HEK293 (cell line): Measurements from ENCODE around the gene NEUROD4.
A peak's percentile ranks its signal among the peaks of the same experiment; 100 is the strongest.

Experiments
- CTCF ChIA-PET: fragments of 350-600 bp; formaldehyde crosslinking; extraction: SDS; loops from one replicate; lab custom pipeline; 2021; ENCODE audit warnings: antibody characterized with exemption; lab: Yijun Ruan, JAX
- POLR2A ChIA-PET: fragments of 300-600 bp; formaldehyde crosslinking; extraction: SDS; loops from one replicate; lab custom pipeline; 2020; ENCODE audit warnings: antibody characterized with exemption, inconsistent platforms; lab: Yijun Ruan, JAX
- H3K27ac ChIP-seq: fragments of 200-500 bp; sonication (Bioruptor generic); 2 replicates; pipeline ENCODE4 v1.5.1; 2014; ENCODE audit warnings: low read depth, low read length, control low read depth, inconsistent platforms; ENCODE audit errors: extremely low read depth
- H3K36me3 ChIP-seq, 2 experiments: fragments of 200-500 bp in 1 of 2; sonication (Bioruptor generic) in 1 of 2; 1 replicate in 1 of 2; 2 replicates in 1 of 2; pipeline ENCODE4 v1.5.1; 2014 to 2017; ENCODE audit warnings: inconsistent platforms in 2 of 2, low read length in 2 of 2; ENCODE audit not compliant: control insufficient read depth in 2 of 2, insufficient read depth in 1 of 2
- H3K4me1 ChIP-seq: fragments of 200-500 bp; sonication (Bioruptor generic); 2 replicates; pipeline ENCODE4 v1.5.1; 2014; ENCODE audit warnings: mild to moderate bottlenecking, low read length, inconsistent platforms; ENCODE audit not compliant: control insufficient read depth, insufficient read depth
- H3K4me3 ChIP-seq: 2 replicates; pipeline ENCODE4 v1.5.1; 2011; ENCODE audit warnings: low read depth, mild to moderate bottlenecking, control low read depth, low read length, moderate library complexity
- H3K9me3 ChIP-seq: fragments of 200-500 bp; sonication (Bioruptor generic); 2 replicates; pipeline ENCODE4 v1.5.1; 2014; ENCODE audit warnings: low read depth, low read length, inconsistent platforms; ENCODE audit not compliant: control insufficient read depth, insufficient read depth
- EGR2 ChIP-seq: fragments of 450-650 bp; formaldehyde crosslinking; IDR thresholded peaks from 2 replicates; pipeline ENCODE4 v1.5.1; 2016; ENCODE audit warnings: low read depth, missing biosample characterization, missing genetic modification characterization
- GLI4 ChIP-seq: fragments of 450-650 bp; formaldehyde crosslinking; IDR thresholded peaks from 2 replicates; pipeline ENCODE4 v1.5.1; 2016; ENCODE audit warnings: missing biosample characterization, missing genetic modification characterization
- GLIS1 ChIP-seq: fragments of 450-650 bp; formaldehyde crosslinking; IDR thresholded peaks from 2 replicates; pipeline ENCODE4 v1.5.1; 2016; ENCODE audit warnings: missing biosample characterization, missing genetic modification characterization
- INSM2 ChIP-seq: fragments of 450-650 bp; formaldehyde crosslinking; IDR thresholded peaks from 2 replicates; pipeline ENCODE4 v1.5.1; 2016; ENCODE audit warnings: missing biosample characterization, missing genetic modification characterization
- KLF1 ChIP-seq: fragments of 450-650 bp; formaldehyde crosslinking; IDR thresholded peaks from 2 replicates; pipeline ENCODE4 v1.5.1; 2016; ENCODE audit warnings: missing biosample characterization, missing genetic modification characterization
- MYNN ChIP-seq: fragments of 450-650 bp; formaldehyde crosslinking; IDR thresholded peaks from 2 replicates; pipeline ENCODE4 v1.5.1; 2016; ENCODE audit warnings: missing biosample characterization, missing genetic modification characterization, borderline replicate concordance
- SALL2 ChIP-seq: fragments of 450-650 bp; formaldehyde crosslinking; IDR thresholded peaks from 2 replicates; pipeline ENCODE4 v1.5.0; 2017; ENCODE audit warnings: missing biosample characterization, mild to moderate bottlenecking, missing genetic modification characterization, borderline replicate concordance
- SCRT2 ChIP-seq: fragments of 450-650 bp; formaldehyde crosslinking; IDR thresholded peaks from 2 replicates; pipeline ENCODE4 v1.5.1; 2016; ENCODE audit warnings: missing biosample characterization, missing genetic modification characterization
- SP3 ChIP-seq: fragments of 450-650 bp; formaldehyde crosslinking; IDR thresholded peaks from 2 replicates; pipeline ENCODE4 v1.5.1; 2016; ENCODE audit warnings: missing biosample characterization, missing genetic modification characterization
- TCF7L2 ChIP-seq: IDR thresholded peaks from 2 replicates; pipeline ENCODE4 v1.6.1; 2011; ENCODE audit warnings: low read depth, mild to moderate bottlenecking, inconsistent platforms, low read length, moderate library complexity, borderline replicate concordance
- TRIM28 ChIP-seq: IDR thresholded peaks from 2 replicates; pipeline ENCODE4 v1.6.1; 2011; ENCODE audit warnings: low read length, control low read depth, borderline replicate concordance
- ZFHX2 ChIP-seq: fragments of 450-650 bp; formaldehyde crosslinking; conservative IDR thresholded peaks from 2 replicates; pipeline ENCODE4 v1.5.1; 2016; ENCODE audit warnings: missing biosample characterization, missing genetic modification characterization
- ZFP3 ChIP-seq: fragments of 450-650 bp; formaldehyde crosslinking; IDR thresholded peaks from 2 replicates; pipeline ENCODE4 v1.5.1; 2016; ENCODE audit warnings: low read depth, missing biosample characterization, missing genetic modification characterization
- ZNF146 ChIP-seq: fragments of 450-650 bp; formaldehyde crosslinking; IDR thresholded peaks from 2 replicates; pipeline ENCODE4 v1.5.1; 2016; ENCODE audit warnings: missing biosample characterization, missing genetic modification characterization
- ZNF19 ChIP-seq: fragments of 450-650 bp; formaldehyde crosslinking; IDR thresholded peaks from 2 replicates; pipeline ENCODE4; 2016; ENCODE audit warnings: missing biosample characterization, missing genetic modification characterization, low read depth
- ZNF23 ChIP-seq: fragments of 450-650 bp; formaldehyde crosslinking; IDR thresholded peaks from 2 replicates; pipeline ENCODE4 v1.5.1; 2016; ENCODE audit warnings: missing biosample characterization, missing genetic modification characterization, borderline replicate concordance
- ZNF248 ChIP-seq: fragments of 450-650 bp; formaldehyde crosslinking; IDR thresholded peaks from 2 replicates; pipeline ENCODE4 v1.5.1; 2017; ENCODE audit warnings: missing biosample characterization, missing genetic modification characterization
- ZNF335 ChIP-seq: fragments of 450-650 bp; formaldehyde crosslinking; conservative IDR thresholded peaks from 2 replicates; pipeline ENCODE4 v1.5.1; 2016; ENCODE audit warnings: missing biosample characterization, missing genetic modification characterization
- ZNF354C ChIP-seq: fragments of 450-650 bp; formaldehyde crosslinking; IDR thresholded peaks from 2 replicates; pipeline ENCODE4 v1.5.1; 2016; ENCODE audit warnings: missing biosample characterization, missing genetic modification characterization, low read depth, borderline replicate concordance
- ZNF398 ChIP-seq: fragments of 450-650 bp; formaldehyde crosslinking; IDR thresholded peaks from 2 replicates; pipeline ENCODE4 v1.5.1; 2017; ENCODE audit warnings: missing biosample characterization, missing genetic modification characterization
- ZNF544 ChIP-seq: fragments of 450-650 bp; formaldehyde crosslinking; IDR thresholded peaks from 2 replicates; pipeline ENCODE4 v1.5.0; 2017; ENCODE audit warnings: missing biosample characterization, missing genetic modification characterization
- ZNF585B ChIP-seq: fragments of 450-650 bp; formaldehyde crosslinking; IDR thresholded peaks from 2 replicates; pipeline ENCODE4 v1.5.1; 2016; ENCODE audit warnings: missing biosample characterization, missing genetic modification characterization
- TF ChIP-seq, protein P1 (sequence below): fragments of 450-650 bp; formaldehyde crosslinking; IDR thresholded peaks from 2 replicates; pipeline ENCODE4 v1.5.1; 2016; ENCODE audit warnings: missing biosample characterization, missing genetic modification characterization

The NEUROD4 gene

GRCh38 chr12:55051197-55051947 is 31.6 kb downstream of the NEUROD4 start:
- no peaks in the 10 kb centered on the region for H3K36me3 ChIP-seq
- TF ChIP-seq SALL2 (tag by site-specific recombination) (no peak), SP3 (tag by site-specific recombination) (no peak), ZNF23 (tag by site-specific recombination) (no peak), ZNF354C (tag by site-specific recombination) (no peak), INSM2 (tag by site-specific recombination) (no peak), TRIM28 (no peak), TCF7L2 (no peak), ZNF335 (tag by site-specific recombination) (no peak)
- CTCF ChIA-PET = interaction anchor here (0.8 to 2.6 kb wide), 4 partner anchors 17 to 93 kb away, joined by 3 to 12 read pairs (median 10); no protein-coding TSS in a partner anchor
- POLR2A ChIA-PET = no interaction called here
- no peaks in the 10 kb centered on the region for H3K4me1 ChIP-seq
- no peak overlapping the region for H3K27ac ChIP-seq
- no peak overlapping the region for H3K4me3 ChIP-seq
- no peaks in the 10 kb centered on the region for H3K9me3 ChIP-seq

DNA sequence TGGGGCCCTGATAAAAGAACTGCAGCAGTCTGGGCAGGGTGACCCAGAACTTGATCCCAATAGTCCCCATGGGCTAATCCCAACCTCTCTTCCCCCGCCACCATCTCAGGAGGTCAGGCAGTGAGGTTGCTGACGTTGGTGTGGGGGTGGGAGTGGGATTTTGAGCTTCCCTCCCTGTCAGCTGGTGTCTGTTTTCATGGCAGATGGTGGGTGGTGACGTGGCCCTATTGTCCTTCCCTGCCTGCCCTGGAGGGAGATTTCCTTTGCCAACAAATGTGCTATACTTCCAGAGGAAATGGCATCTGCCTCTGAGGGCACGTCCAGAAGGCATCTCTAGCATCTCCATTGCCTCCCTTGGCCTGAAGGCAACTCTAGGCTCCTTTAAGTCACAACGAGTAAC is 37.7 kb downstream of the NEUROD4 start:
- Histone ChIP-seq H3K4me1 (no peaks in the 10 kb centered on the region), H3K9me3 (no peaks in the 10 kb centered on the region), H3K36me3 (no peaks in the 10 kb centered on the region), H3K4me3 (no peak overlapping the region), H3K27ac (no peak overlapping the region)
- TF ChIP-seq ZNF23 (tag by site-specific recombination) = no peak
- no peak for TF ChIP-seq ZNF585B (tag by site-specific recombination)
- peak; percentile 85 for TF ChIP-seq ZFHX2 (tag by site-specific recombination)
- TF ChIP-seq ZFP3 (tag by site-specific recombination) = no peak
- TF ChIP-seq GLIS1 (tag by site-specific recombination) = 0 out of 2 replicates have a peak, but pooled peaks have one; percentile 7
- no peak for TF ChIP-seq KLF1
- 0 out of 2 replicates have a peak, but pooled peaks have one; percentile 17 for TF ChIP-seq ZNF398 (tag by site-specific recombination)
- TF ChIP-seq ZNF19 (tag by site-specific recombination) = no peak
- TF ChIP-seq EGR2 = peak; percentile 79
- ChIA-PET CTCF (interaction anchor here (3.0 kb wide), 1 partner anchor 64 kb away, joined by 17 read pairs; no protein-coding TSS in a partner anchor), POLR2A (no interaction called here)

GRCh38 chr12:55058082-55058481 is 38.3 kb downstream of the NEUROD4 start:
- no peak for TF ChIP-seq MYNN (tag by site-specific recombination)
- no peak for TF ChIP-seq ZNF248
- no peak for TF ChIP-seq ZNF544
- TF ChIP-seq SCRT2 (tag by site-specific recombination) = no peak
- TF ChIP-seq GLI4 (tag by site-specific recombination) = no peak
- TF ChIP-seq ZNF146 (tag by site-specific recombination) = no peak
- TF ChIP-seq TCF7L2 = no peak
- no peak for TF ChIP-seq ZNF585B (tag by site-specific recombination)
- TF ChIP-seq, protein P1, sequence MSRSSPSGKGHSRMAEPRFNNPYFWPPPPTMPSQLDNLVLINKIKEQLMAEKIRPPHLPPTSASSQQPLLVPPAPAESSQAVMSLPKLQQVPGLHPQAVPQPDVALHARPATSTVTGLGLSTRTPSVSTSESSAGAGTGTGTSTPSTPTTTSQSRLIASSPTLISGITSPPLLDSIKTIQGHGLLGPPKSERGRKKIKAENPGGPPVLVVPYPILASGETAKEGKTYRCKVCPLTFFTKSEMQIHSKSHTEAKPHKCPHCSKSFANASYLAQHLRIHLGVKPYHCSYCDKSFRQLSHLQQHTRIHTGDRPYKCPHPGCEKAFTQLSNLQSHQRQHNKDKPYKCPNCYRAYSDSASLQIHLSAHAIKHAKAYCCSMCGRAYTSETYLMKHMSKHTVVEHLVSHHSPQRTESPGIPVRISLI (tag by site-specific recombination) = no peak
- Histone ChIP-seq H3K9me3 (no peaks in the 10 kb centered on the region), H3K36me3 (no peaks in the 10 kb centered on the region), H3K27ac (no peak overlapping the region), H3K4me1 (no peaks in the 10 kb centered on the region), H3K4me3 (no peak overlapping the region)
- ChIA-PET CTCF (interaction anchor here (3.0 kb wide), 1 partner anchor 65 kb away, joined by 17 read pairs; no protein-coding TSS in a partner anchor), POLR2A (no interaction called here)
